HG02852 (cell line): ENCODE measurements around the gene PCYT1B.
"Not testable (repeated sequence)": the region's sequence is repeated elsewhere in the genome, so short reads cannot be mapped to it uniquely, and the experiment has no call there.

Source experiments
- ATAC-seq: cut with Tn5 transposase; IDR thresholded peaks from one replicate; pipeline ENCODE4 v1.9.1; 2021; ENCODE audit warnings: mild to moderate bottlenecking, moderate library complexity; ENCODE audit not compliant: unreplicated experiment

PCYT1B gene

GRCh38 chrX:24646745-24647182 lies 383 bp downstream of the PCYT1B start:
- peak; percentile 12 for ATAC-seq

- no peak for ATAC-seq
These were observed 1.1 kb downstream of the PCYT1B start for GRCh38 chrX:24646006-24646405.

- ATAC-seq, result no peak
These were observed 4.0 kb downstream of the PCYT1B start for GRCh38 chrX:24643116-24643515.

GRCh38 chrX:24629701-24630100 lies 17.4 kb downstream of the PCYT1B start:
- no peak for ATAC-seq

GRCh38 chrX:24619647-24620046 lies 27.5 kb downstream of the PCYT1B start:
- no peak for ATAC-seq

- no peak for ATAC-seq
These were observed 36.6 kb downstream of the PCYT1B start for GRCh38 chrX:24610516-24610915.

GRCh38 chrX:24607616-24608015 lies 39.5 kb downstream of the PCYT1B start:
- no peak for ATAC-seq

- not testable (repeated sequence) for ATAC-seq
These were observed 41.2 kb downstream of the PCYT1B start for GRCh38 chrX:24605941-24606340.

GRCh38 chrX:24603191-24603590 lies 44.0 kb downstream of the PCYT1B start:
- ATAC-seq, result no peak

- ATAC-seq, result no peak
These were observed 45.3 kb downstream of the PCYT1B start for GRCh38 chrX:24601858-24602257.

GRCh38 chrX:24594501-24594900 lies 52.6 kb downstream of the PCYT1B start:
- no peak for ATAC-seq

- no peak for ATAC-seq
These were observed 57.0 kb downstream of the PCYT1B start for GRCh38 chrX:24590111-24590510.

GRCh38 chrX:24577091-24577490 lies 70.1 kb downstream of the PCYT1B start:
- ATAC-seq, result no peak

GRCh38 chrX:24575496-24575895 lies 71.7 kb downstream of the PCYT1B start:
- ATAC-seq, result no peak

GRCh38 chrX:24574743-24575142 lies 72.4 kb downstream of the PCYT1B start:
- no peak for ATAC-seq

- no peak for ATAC-seq
These were observed 80.0 kb downstream of the PCYT1B start for GRCh38 chrX:24567169-24567568.

- no peak for ATAC-seq
These were observed 80.9 kb downstream of the PCYT1B start for GRCh38 chrX:24566240-24566639.

- ATAC-seq, result no peak
These were observed 83.7 kb downstream of the PCYT1B start for GRCh38 chrX:24563291-24564010.

GRCh38 chrX:24561121-24561520 lies 86.0 kb downstream of the PCYT1B start:
- ATAC-seq, result no peak

GRCh38 chrX:24553011-24553410 lies 94.1 kb downstream of the PCYT1B start:
- ATAC-seq, result no peak

GRCh38 chrX:24550166-24550565 lies 97.0 kb downstream of the PCYT1B start:
- ATAC-seq, result no peak

- ATAC-seq, result no peak
These were observed 99.2 kb downstream of the PCYT1B start for GRCh38 chrX:24547961-24548360.

- no peak for ATAC-seq
These were observed 104.4 kb downstream of the PCYT1B start for GRCh38 chrX:24542756-24543155.
